Mesenchymal stem cell (in vitro differentiated cells and primary cell): ENCODE measurements around the gene VGLL2. TPM values are rescaled to one million over a fixed set of nuclear protein-coding genes. Genes with fewer than 3 reads are reported as not detected.

Experiments
- DNase-seq: peaks from one replicate; pipeline ENCODE4 v3.0.0-alpha.2; 2013
- H2AFZ ChIP-seq: one replicate; pipeline ENCODE4 v1.6.1; 2013; ENCODE audit warnings: low read depth, mild to moderate bottlenecking, control low read depth, inconsistent platforms, low read length, moderate library complexity
- H2AK5ac ChIP-seq: 2 replicates; pipeline ENCODE4 v1.6.1; 2013; ENCODE audit warnings: low read length, moderate library complexity, mild to moderate bottlenecking, inconsistent platforms; ENCODE audit not compliant: severe bottlenecking
- H2BK120ac ChIP-seq: one replicate; pipeline ENCODE4 v1.6.1; 2013; ENCODE audit warnings: low read depth, mild to moderate bottlenecking, inconsistent platforms, low read length, moderate library complexity
- H2BK12ac ChIP-seq, 2 experiments: one replicate each; pipeline ENCODE4 v1.6.1; 2013; ENCODE audit warnings: inconsistent platforms in 2 of 2, low read length in 2 of 2, mild to moderate bottlenecking in 2 of 2, moderate library complexity in 2 of 2, control low read depth in 1 of 2
- H2BK15ac ChIP-seq: one replicate; pipeline ENCODE4 v1.6.1; 2013; ENCODE audit warnings: mild to moderate bottlenecking, low read depth, inconsistent platforms; ENCODE audit not compliant: poor library complexity, severe bottlenecking
- H2BK5ac ChIP-seq: 2 replicates; pipeline ENCODE4 v1.6.1; 2013; ENCODE audit warnings: low read depth, mild to moderate bottlenecking, low read length, control low read depth, inconsistent platforms; ENCODE audit not compliant: poor library complexity, severe bottlenecking
- H3K14ac ChIP-seq, 2 experiments: one replicate each; pipeline ENCODE4 v1.6.1; 2013; ENCODE audit warnings: inconsistent platforms in 2 of 2, low read length in 2 of 2, control low read depth in 1 of 2, mild to moderate bottlenecking in 1 of 2, moderate library complexity in 1 of 2
- H3K18ac ChIP-seq, 2 experiments: one replicate each; pipeline ENCODE4 v1.6.1; 2013; ENCODE audit warnings: inconsistent platforms in 2 of 2, low read length in 2 of 2, control low read depth in 1 of 2, low read depth in 1 of 2, mild to moderate bottlenecking in 1 of 2
- H3K23ac ChIP-seq, 2 experiments: one replicate each; pipeline ENCODE4 v1.6.1; 2013; ENCODE audit warnings: inconsistent platforms in 2 of 2, low read length in 2 of 2, mild to moderate bottlenecking in 2 of 2, moderate library complexity in 2 of 2, control low read depth in 1 of 2
- H3K27ac ChIP-seq: 2 replicates; pipeline ENCODE4 v1.5.1; 2013; ENCODE audit warnings: mild to moderate bottlenecking, moderate library complexity, low read length, control low read depth, inconsistent platforms; ENCODE audit not compliant: poor library complexity, severe bottlenecking
- H3K27me3 ChIP-seq, 2 experiments: 2 replicates each; pipeline versions ENCODE4 v1.6.1 to v1.7.0; 2013; ENCODE audit warnings: low read length in 2 of 2, mild to moderate bottlenecking in 2 of 2, moderate library complexity in 2 of 2, control low read depth in 1 of 2, inconsistent platforms in 1 of 2; ENCODE audit not compliant: control insufficient read depth in 1 of 2, insufficient read depth in 1 of 2
- H3K36me3 ChIP-seq, 2 experiments: 2 replicates each; pipeline versions ENCODE4 v1.6.1 to v1.7.0; 2013; ENCODE audit warnings: low read length in 2 of 2, control low read depth in 1 of 2, inconsistent platforms in 1 of 2, low read depth in 1 of 2, mild to moderate bottlenecking in 1 of 2; ENCODE audit not compliant: insufficient read depth in 2 of 2, control insufficient read depth in 1 of 2
- H3K4ac ChIP-seq, 2 experiments: one replicate each; pipeline ENCODE4 v1.6.1; 2013; ENCODE audit warnings: inconsistent platforms in 2 of 2, low read length in 2 of 2, mild to moderate bottlenecking in 2 of 2, moderate library complexity in 2 of 2, control low read depth in 1 of 2, low read depth in 1 of 2
- H3K4me1 ChIP-seq: 2 replicates; pipeline ENCODE4 v1.6.1; 2013; ENCODE audit warnings: low read depth, low read length, control low read depth; ENCODE audit not compliant: control insufficient read depth, insufficient read depth
- H3K4me2 ChIP-seq: 2 replicates; pipeline ENCODE4 v1.6.1; 2013; ENCODE audit warnings: low read length, mild to moderate bottlenecking, inconsistent platforms; ENCODE audit not compliant: poor library complexity, severe bottlenecking
- H3K4me3 ChIP-seq, 2 experiments: 2 replicates each; pipeline versions ENCODE4 v1.5.1 to v1.7.0; 2013; ENCODE audit warnings: low read length in 2 of 2, mild to moderate bottlenecking in 2 of 2, control low read depth in 1 of 2, low read depth in 1 of 2; ENCODE audit not compliant: insufficient read depth in 1 of 2
- H3K79me1 ChIP-seq: replicated peaks from 2 replicates; pipeline ENCODE4 v1.6.1; 2013; ENCODE audit warnings: mild to moderate bottlenecking, control low read depth, low read length, inconsistent platforms; ENCODE audit not compliant: poor library complexity, severe bottlenecking
- H3K9ac ChIP-seq: 2 replicates; pipeline ENCODE4 v1.7.0; 2013; ENCODE audit warnings: mild to moderate bottlenecking, low read length, moderate library complexity
- H3K9me3 ChIP-seq: 2 replicates; pipeline ENCODE4 v1.7.0; 2013; ENCODE audit warnings: mild to moderate bottlenecking, low read length; ENCODE audit not compliant: control insufficient read depth
- H4K8ac ChIP-seq: one replicate; pipeline ENCODE4 v1.6.1; 2013; ENCODE audit warnings: inconsistent platforms, mild to moderate bottlenecking, low read length, moderate library complexity
- H4K91ac ChIP-seq: one replicate; pipeline ENCODE4 v1.6.1; 2013; ENCODE audit warnings: mild to moderate bottlenecking, low read length, inconsistent platforms
- WGBS: methylation state at CpG from one replicate; pipeline ENCODE4 v1.1.7; 2013; ENCODE audit warnings: mixed read lengths; 5-methylcytosine and 5-hydroxymethylcytosine counted together
- polyA plus RNA-seq, 2 experiments: library from polyadenylated mRNA; stranded (reverse); fragments of 200-250 nt; gene quantifications; one replicate each; pipeline ENCODE4 v1.2.3, GENCODE V29; 2013

VGLL2 gene, protein sequence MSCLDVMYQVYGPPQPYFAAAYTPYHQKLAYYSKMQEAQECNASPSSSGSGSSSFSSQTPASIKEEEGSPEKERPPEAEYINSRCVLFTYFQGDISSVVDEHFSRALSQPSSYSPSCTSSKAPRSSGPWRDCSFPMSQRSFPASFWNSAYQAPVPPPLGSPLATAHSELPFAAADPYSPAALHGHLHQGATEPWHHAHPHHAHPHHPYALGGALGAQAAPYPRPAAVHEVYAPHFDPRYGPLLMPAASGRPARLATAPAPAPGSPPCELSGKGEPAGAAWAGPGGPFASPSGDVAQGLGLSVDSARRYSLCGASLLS
- not detected for polyA plus RNA-seq (2013, experiment 1 of 2)
- not detected for polyA plus RNA-seq (2013, experiment 2 of 2)

DNA sequence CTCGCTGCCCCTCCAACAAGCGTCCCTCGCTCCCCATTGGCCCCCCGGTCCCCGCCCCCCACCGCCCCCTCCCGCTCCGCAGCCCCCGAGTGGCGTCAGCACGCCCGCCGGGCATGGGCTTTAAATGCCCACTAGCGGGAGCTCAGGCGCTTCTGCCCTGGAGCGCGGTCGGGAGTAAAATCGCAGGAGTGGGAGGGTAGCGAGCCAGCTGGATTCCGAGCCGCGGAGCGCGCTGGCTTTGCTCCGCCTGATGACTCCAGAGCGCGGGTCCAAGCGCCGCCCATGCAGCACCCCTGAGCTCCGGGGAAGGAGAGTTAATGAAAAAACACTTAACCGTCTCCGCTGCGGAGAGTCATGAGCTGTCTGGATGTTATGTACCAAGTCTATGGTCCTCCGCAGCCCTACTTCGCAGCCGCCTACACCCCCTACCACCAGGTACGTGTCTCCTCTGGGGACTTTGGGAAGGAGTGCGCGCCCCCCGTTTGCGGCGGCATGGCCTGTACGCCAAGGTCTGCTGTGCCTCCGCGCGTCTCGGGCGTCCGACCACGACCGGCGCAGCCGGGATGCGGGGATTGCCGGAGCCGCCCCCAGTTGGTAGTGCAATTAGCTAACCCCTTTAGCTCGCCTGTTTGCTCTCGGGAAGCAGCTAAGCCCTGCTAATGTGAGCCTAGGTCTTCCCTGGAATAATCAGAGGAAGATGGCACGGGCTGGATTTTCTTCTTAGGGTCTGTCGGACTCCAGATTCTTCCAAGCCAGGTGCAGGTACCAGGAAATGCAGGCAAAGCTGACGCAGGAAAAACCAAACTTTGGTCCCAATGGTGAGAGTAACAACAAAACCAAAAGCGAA, at the start of gene VGLL2:
TSS of gene VGLL2 (plus strand) at position 149 of the 847 bp plus-strand sequence. CDS start at position 355, 206 bp downstream.
- H3K4me1 ChIP-seq = peaks cover 24% of the 10 kb centered on the region
- H2BK12ac ChIP-seq = no peak within 1 kb of the TSS
- H2AFZ ChIP-seq = peak within 1 kb of the TSS; percentile 49
- H2BK120ac ChIP-seq = no peak within 1 kb of the TSS
- H3K27me3 ChIP-seq = peaks cover 82 to 98% of the 10 kb centered on the region in 2 experiments
- H3K4ac ChIP-seq = no peak within 1 kb of the TSS
- no peak within 1 kb of the TSS for H4K91ac ChIP-seq
- H3K27ac ChIP-seq = no peak within 1 kb of the TSS
- no peak within 1 kb of the TSS for H4K8ac ChIP-seq
- no peak within 1 kb of the TSS for H3K9ac ChIP-seq
- peak within 1 kb of the TSS; percentile 48 to 75 for H3K4me3 ChIP-seq
- H3K79me1 ChIP-seq = no peaks in the 10 kb centered on the region
- peak within 1 kb of the TSS in 1 of 2 experiments; percentile 83 for H3K23ac ChIP-seq
- peaks cover 0 to 3% of the 10 kb centered on the region in 2 experiments for H3K36me3 ChIP-seq
- no peak within 1 kb of the TSS for H2BK5ac ChIP-seq
- no peak within 1 kb of the TSS for H3K14ac ChIP-seq
- no peak within 1 kb of the TSS for H3K18ac ChIP-seq
- no peak within 1 kb of the TSS for H2BK15ac ChIP-seq
- DNase-seq = peak; percentile 45
- WGBS = under 1% methylated on average over 54 of the region's 63 CpGs
- H3K4me2 ChIP-seq = peak within 1 kb of the TSS; percentile 84
- no peak within 1 kb of the TSS for H2AK5ac ChIP-seq
- H3K9me3 ChIP-seq = peaks cover 8% of the 10 kb centered on the region

DNA sequence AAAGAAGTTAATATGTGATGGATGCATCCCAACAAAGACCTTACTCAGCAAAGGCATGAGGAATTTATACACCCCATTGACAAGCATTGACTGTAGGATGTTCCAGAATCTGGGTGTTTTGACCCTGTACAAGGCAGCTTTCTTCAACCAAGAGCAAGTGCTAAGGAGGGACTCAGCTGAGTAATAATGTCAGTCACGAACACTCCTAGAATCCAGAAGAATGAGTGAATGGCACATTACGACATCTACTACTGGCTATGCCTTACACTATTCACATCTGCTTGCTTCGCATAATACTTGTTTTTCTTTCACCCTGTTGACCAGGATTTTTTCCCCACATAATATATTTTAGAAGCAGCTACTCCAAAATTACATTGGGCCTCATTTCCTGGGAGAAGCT, 42.5 kb upstream of the VGLL2 start:
- H3K4me1 ChIP-seq = no peaks in the 10 kb centered on the region
- H3K27ac ChIP-seq = no peak overlapping the region
- DNase-seq = no peak
- no peaks in the 10 kb centered on the region for H3K9me3 ChIP-seq
- no peak overlapping the region for H2AK5ac ChIP-seq
- H4K8ac ChIP-seq = no peak overlapping the region
- no peak overlapping the region for H3K23ac ChIP-seq
- H3K79me1 ChIP-seq = no peaks in the 10 kb centered on the region
- H3K36me3 ChIP-seq = no peaks in the 10 kb centered on the region
- H2AFZ ChIP-seq = no peak overlapping the region
- H3K27me3 ChIP-seq = no peaks in the 10 kb centered on the region
- no peak overlapping the region for H3K4ac ChIP-seq
- H3K4me3 ChIP-seq = no peak overlapping the region
- no peak overlapping the region for H3K18ac ChIP-seq
- no peak overlapping the region for H3K4me2 ChIP-seq
- no peak overlapping the region for H4K91ac ChIP-seq
- H2BK120ac ChIP-seq = no peak overlapping the region
- no peak overlapping the region for H3K9ac ChIP-seq
- 75% methylated on average over 3 of the region's 3 CpGs for WGBS
- H2BK5ac ChIP-seq = no peak overlapping the region
- H2BK12ac ChIP-seq = no peak overlapping the region
- H3K14ac ChIP-seq = no peak overlapping the region
- H2BK15ac ChIP-seq = no peak overlapping the region

DNA sequence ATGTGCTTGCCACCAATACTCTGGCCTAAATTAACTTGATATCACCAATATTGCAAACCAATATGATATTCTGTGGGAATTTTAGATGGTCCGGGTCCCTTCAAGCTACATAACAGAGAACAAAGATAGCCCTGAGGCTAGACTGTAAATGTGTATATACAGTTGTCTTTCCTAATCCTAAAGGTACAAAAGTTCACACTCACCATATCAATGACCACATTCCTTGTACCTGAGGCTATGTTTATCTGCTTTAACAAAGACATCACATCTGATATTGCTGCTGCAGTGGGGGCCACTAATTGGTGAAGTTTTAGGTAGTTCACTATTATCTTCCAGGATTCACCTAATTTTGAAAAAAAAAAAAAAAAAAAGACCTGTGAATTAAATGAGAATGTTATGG, 38.6 kb upstream of the VGLL2 start:
- Histone ChIP-seq H2AFZ (no peak overlapping the region), H3K4me3 (no peak overlapping the region), H2BK15ac (no peak overlapping the region), H3K79me1 (no peaks in the 10 kb centered on the region), H3K18ac (no peak overlapping the region), H2BK120ac (no peak overlapping the region), H3K9ac (no peak overlapping the region), H3K4ac (no peak overlapping the region), H3K14ac (no peak overlapping the region), H3K27ac (no peak overlapping the region), H3K9me3 (peaks cover 5% of the 10 kb centered on the region), H4K91ac (no peak overlapping the region), H2BK5ac (no peak overlapping the region), H3K36me3 (no peaks in the 10 kb centered on the region), H3K23ac (no peak overlapping the region), H3K4me2 (no peak overlapping the region), H3K4me1 (no peaks in the 10 kb centered on the region), H4K8ac (no peak overlapping the region), H3K27me3 (no peaks in the 10 kb centered on the region), H2BK12ac (no peak overlapping the region), H2AK5ac (no peak overlapping the region)
- DNase-seq = no peak
- no CpG with 5 or more reads among the region's 1 CpG for WGBS
